ENCODE measurements around the gene PKD1L1.

GRCh38 chr7:47907981-47908616 lies 40.2 kb downstream of the PKD1L1 start:
- no peak for TF ChIP-seq ZBTB48 (tag by site-specific recombination; IDR thresholded peaks at IDR 0.05)
- no peak for TF ChIP-seq SP2 (tag by site-specific recombination; IDR thresholded peaks at IDR 0.05)
- TF ChIP-seq ZNF18 (tag by site-specific recombination; IDR thresholded peaks at IDR 0.05), result no peak
- TF ChIP-seq BCL11A (tag by site-specific recombination; IDR thresholded peaks at IDR 0.05; ENCODE audit: low read depth), result no peak
- TF ChIP-seq ATF2 (tag by site-specific recombination; IDR thresholded peaks at IDR 0.05; ENCODE audit: low read depth), result no peak
- TF ChIP-seq YY1 (tag by site-specific recombination; IDR thresholded peaks at IDR 0.05), result no peak
- TF ChIP-seq CTCF (tag by site-specific recombination; IDR thresholded peaks at IDR 0.05), result no peak
- no peak for TF ChIP-seq ZNF830 (tag by site-specific recombination; IDR thresholded peaks at IDR 0.05; ENCODE audit: low read depth)
- no peak for TF ChIP-seq PRDM10 (tag by site-specific recombination; IDR thresholded peaks at IDR 0.05)
- no peak for TF ChIP-seq ZBTB11 (tag by site-specific recombination; conservative IDR thresholded peaks at IDR 0.05; ENCODE audit: low read depth)
- TF ChIP-seq ZNF324 (tag by site-specific recombination; IDR thresholded peaks at IDR 0.05), result no peak
- TF ChIP-seq KLF16 (tag by site-specific recombination; IDR thresholded peaks at IDR 0.05), result no peak
- TF ChIP-seq GLI4 (tag by site-specific recombination; IDR thresholded peaks at IDR 0.05), result no peak
- TF ChIP-seq ZBTB20 (tag by site-specific recombination; IDR thresholded peaks at IDR 0.05), result no peak

All from HEK293 (cell line).